ENCODE measurements around the gene SPATA9.

Gene SPATA9

DNA sequence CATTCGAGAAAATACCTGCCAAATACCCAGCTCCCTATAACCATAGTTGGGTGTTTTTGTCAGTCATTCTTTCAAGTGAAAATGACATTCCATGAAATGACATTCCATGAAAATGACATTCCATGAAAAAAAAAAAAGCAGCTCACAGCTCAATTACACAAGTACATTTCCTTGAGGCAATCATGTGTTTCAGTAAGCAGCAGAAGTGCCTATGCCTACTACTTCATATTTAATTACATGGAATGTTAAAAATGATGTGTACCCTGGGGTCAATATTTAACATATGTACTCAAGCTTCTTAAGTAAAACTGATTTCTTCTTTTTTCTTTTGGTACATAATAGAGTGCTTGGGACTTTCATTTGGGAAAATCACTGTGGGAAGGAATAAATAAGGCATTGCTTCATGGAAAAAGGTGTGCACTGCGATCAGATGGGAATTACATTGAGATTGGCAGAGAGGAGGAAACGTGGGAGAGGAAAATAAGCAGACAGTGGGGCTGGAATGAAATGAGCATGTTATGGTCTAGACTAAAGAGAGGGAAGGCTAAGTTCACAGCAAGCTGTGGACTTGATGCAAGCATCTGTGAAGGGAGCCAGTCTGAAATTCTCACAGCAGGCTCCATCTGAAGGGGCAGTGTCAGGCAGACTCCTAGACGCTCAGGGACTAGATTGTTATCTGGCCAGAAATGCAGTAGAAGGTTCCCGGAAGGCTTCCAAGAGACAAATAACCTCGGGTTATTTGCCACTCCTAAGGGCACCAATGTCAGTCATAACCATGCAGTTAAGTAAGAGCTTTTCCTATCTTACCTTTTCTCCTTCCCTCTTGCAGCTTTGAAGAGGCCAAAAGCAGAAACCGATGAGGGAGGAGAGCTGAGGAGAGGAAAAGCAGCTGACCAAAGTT is 15.2 kb upstream of the SPATA9 start:
- peak overlapping the region; percentile 29 for H4K5ac ChIP-seq (ENCODE audit: low read length)

DNA sequence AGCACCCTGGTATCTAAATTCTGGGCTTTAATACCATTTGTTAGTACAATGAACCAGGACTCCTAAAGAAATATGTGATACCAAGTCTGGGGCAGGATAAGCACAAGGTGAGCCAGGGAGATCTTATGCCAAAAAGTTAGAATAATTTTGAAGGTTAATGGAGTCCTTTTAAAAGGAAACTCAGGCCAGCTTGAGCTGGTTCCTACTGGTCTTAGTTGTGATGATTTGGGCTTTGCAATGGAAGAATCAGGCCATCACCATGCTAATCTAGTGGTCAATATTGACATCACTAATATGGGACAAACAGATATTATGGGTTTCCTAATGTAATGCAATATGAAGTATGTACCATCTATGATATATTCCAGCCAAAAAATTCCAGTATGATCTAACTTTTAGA is 7.5 kb upstream of the SPATA9 start:
- Histone ChIP-seq H3K4me1 (ENCODE audit: control insufficient read depth, low read depth, low read length) (peaks cover 6% of the 10 kb centered on the region), H4K8ac (ENCODE audit: low read depth, low read length) (no peak overlapping the region), H2AK5ac (ENCODE audit: low read length) (no peak overlapping the region), H3K27me3 (ENCODE audit: insufficient read depth, low read length, poor library complexity) (no peaks in the 10 kb centered on the region), H2BK15ac (replicated peaks; ENCODE audit: low read depth) (no peak overlapping the region), H3K4ac (ENCODE audit: low read depth, low read length) (no peak overlapping the region), H3K9ac (ENCODE audit: low read length) (no peak overlapping the region), H2BK120ac (ENCODE audit: low read depth, low read length) (no peak overlapping the region), H3K79me1 (ENCODE audit: low read length) (no peaks in the 10 kb centered on the region), H3K36me3 (ENCODE audit: control insufficient read depth, insufficient read depth, low read length) (no peaks in the 10 kb centered on the region), H4K5ac (ENCODE audit: low read length) (no peak overlapping the region), H2BK5ac (ENCODE audit: low read length) (no peak overlapping the region), H3K23ac (ENCODE audit: low read length) (no peak overlapping the region), H3K27ac (ENCODE audit: low read depth, low read length) (no peak overlapping the region), H3K4me2 (ENCODE audit: low read length) (no peak overlapping the region), H3K18ac (ENCODE audit: low read length) (no peak overlapping the region), H3K79me2 (ENCODE audit: control insufficient read depth, insufficient read depth, low read length) (no peaks in the 10 kb centered on the region), H3K56ac (ENCODE audit: low read length) (no peak overlapping the region), H3K4me3 (ENCODE audit: low read length) (no peak overlapping the region)
- DNase-seq = no peak

More for the DNA sequence above, 15.2 kb upstream of the SPATA9 start:
- H3K36me3 ChIP-seq (ENCODE audit: control insufficient read depth, insufficient read depth, low read length) = no peaks in the 10 kb centered on the region
- peak overlapping the region; percentile 85 for H3K56ac ChIP-seq (ENCODE audit: low read length)
- H3K79me2 ChIP-seq (ENCODE audit: control insufficient read depth, insufficient read depth, low read length) = no peaks in the 10 kb centered on the region
- H3K27ac ChIP-seq (ENCODE audit: low read depth, low read length) = peak overlapping the region; percentile 76
- H3K4ac ChIP-seq (ENCODE audit: low read depth, low read length) = no peak overlapping the region
- peak overlapping the region; percentile 56 for H3K9ac ChIP-seq (ENCODE audit: low read length)
- peak overlapping the region; percentile 94 for H2BK5ac ChIP-seq (ENCODE audit: low read length)
- WGBS (ENCODE audit: extremely low coverage, insufficient coverage, low lambda C conversion rate) = no CpG with 5 or more reads among the region's 7 CpGs
- H3K4me3 ChIP-seq (ENCODE audit: low read length) = no peak overlapping the region
- no peak overlapping the region for H4K8ac ChIP-seq (ENCODE audit: low read depth, low read length)
- H2BK15ac ChIP-seq (replicated peaks; ENCODE audit: low read depth) = peak overlapping the region; percentile 92
- no peak overlapping the region for H2AK5ac ChIP-seq (ENCODE audit: low read length)
- no peak overlapping the region for H3K4me2 ChIP-seq (ENCODE audit: low read length)
- H3K4me1 ChIP-seq (ENCODE audit: control insufficient read depth, low read depth, low read length) = peaks cover 10% of the 10 kb centered on the region
- no peaks in the 10 kb centered on the region for H3K79me1 ChIP-seq (ENCODE audit: low read length)
- H3K23ac ChIP-seq (ENCODE audit: low read length) = no peak overlapping the region
- H3K18ac ChIP-seq (ENCODE audit: low read length) = peak overlapping the region; percentile 98
- no peaks in the 10 kb centered on the region for H3K27me3 ChIP-seq (ENCODE audit: insufficient read depth, low read length, poor library complexity)
- DNase-seq = peak; percentile 97
- peak overlapping the region; percentile 82 for H2BK120ac ChIP-seq (ENCODE audit: low read depth, low read length)

DNA sequence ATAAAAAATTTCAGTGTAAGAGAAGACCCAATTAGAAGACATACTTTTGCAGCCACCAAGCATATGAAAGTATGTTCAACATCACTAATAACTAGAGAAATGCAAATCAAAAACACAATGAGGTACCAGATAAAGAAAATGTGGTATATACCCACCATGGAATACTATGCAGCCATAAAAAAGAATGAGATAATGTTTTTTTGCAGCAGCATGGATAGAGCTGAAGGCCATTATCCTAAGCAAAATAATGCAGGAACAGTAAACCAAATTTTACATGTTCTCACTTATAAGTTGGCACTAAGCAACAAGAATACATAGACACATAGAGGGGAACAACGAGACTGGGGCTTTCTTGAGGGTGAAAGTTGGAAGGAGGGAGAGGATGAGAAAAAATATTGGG is 6.9 kb upstream of the SPATA9 start:
- H3K27ac ChIP-seq (ENCODE audit: low read depth, low read length) = no peak overlapping the region
- no peak overlapping the region for H3K18ac ChIP-seq (ENCODE audit: low read length)
- peaks cover 6% of the 10 kb centered on the region for H3K4me1 ChIP-seq (ENCODE audit: control insufficient read depth, low read depth, low read length)
- no peak overlapping the region for H2BK5ac ChIP-seq (ENCODE audit: low read length)
- H2AK5ac ChIP-seq (ENCODE audit: low read length) = no peak overlapping the region
- no peaks in the 10 kb centered on the region for H3K79me1 ChIP-seq (ENCODE audit: low read length)
- H3K4me2 ChIP-seq (ENCODE audit: low read length) = no peak overlapping the region
- H4K8ac ChIP-seq (ENCODE audit: low read depth, low read length) = no peak overlapping the region
- H3K56ac ChIP-seq (ENCODE audit: low read length) = no peak overlapping the region
- no peaks in the 10 kb centered on the region for H3K27me3 ChIP-seq (ENCODE audit: insufficient read depth, low read length, poor library complexity)
- no peak overlapping the region for H3K9ac ChIP-seq (ENCODE audit: low read length)
- H2BK120ac ChIP-seq (ENCODE audit: low read depth, low read length) = no peak overlapping the region
- WGBS (ENCODE audit: extremely low coverage, insufficient coverage, low lambda C conversion rate) = no CpG with 5 or more reads among the region's 1 CpG
- H4K5ac ChIP-seq (ENCODE audit: low read length) = no peak overlapping the region
- no peak overlapping the region for H3K23ac ChIP-seq (ENCODE audit: low read length)
- no peaks in the 10 kb centered on the region for H3K36me3 ChIP-seq (ENCODE audit: control insufficient read depth, insufficient read depth, low read length)
- H3K4ac ChIP-seq (ENCODE audit: low read depth, low read length) = no peak overlapping the region
- no peak overlapping the region for H3K4me3 ChIP-seq (ENCODE audit: low read length)
- DNase-seq = no peak
- no peaks in the 10 kb centered on the region for H3K79me2 ChIP-seq (ENCODE audit: control insufficient read depth, insufficient read depth, low read length)
- no peak overlapping the region for H2BK15ac ChIP-seq (replicated peaks; ENCODE audit: low read depth)

DNA sequence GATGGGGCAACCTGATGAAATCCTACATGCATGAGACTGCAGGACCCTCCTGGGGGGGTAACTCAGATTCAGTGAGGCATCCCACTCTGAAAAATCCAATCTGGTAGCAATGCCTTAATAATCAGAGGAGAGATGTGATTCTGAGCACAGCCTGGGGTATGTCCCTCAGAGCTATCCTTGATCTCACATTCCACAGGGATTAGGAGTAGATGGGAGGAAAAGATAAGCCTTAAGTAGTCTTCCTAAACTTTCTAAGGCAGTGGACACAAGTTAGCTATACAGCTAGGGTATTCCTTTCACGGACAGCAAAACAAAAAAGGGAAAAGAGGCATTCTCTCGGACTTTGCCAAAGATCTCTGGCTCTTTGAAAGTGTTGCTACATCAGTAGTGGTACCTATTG is 3.9 kb upstream of the SPATA9 start:
- peak; percentile 94 for DNase-seq
- Histone ChIP-seq H3K36me3 (ENCODE audit: control insufficient read depth, insufficient read depth, low read length) (no peaks in the 10 kb centered on the region), H3K9ac (ENCODE audit: low read length) (no peak overlapping the region), H4K8ac (ENCODE audit: low read depth, low read length) (peak overlapping the region; percentile 67), H3K79me2 (ENCODE audit: control insufficient read depth, insufficient read depth, low read length) (no peaks in the 10 kb centered on the region), H3K4me2 (ENCODE audit: low read length) (no peak overlapping the region), H3K23ac (ENCODE audit: low read length) (no peak overlapping the region), H3K4me3 (ENCODE audit: low read length) (no peak overlapping the region), H3K4ac (ENCODE audit: low read depth, low read length) (peak overlapping the region; percentile 81), H3K27ac (ENCODE audit: low read depth, low read length) (peak overlapping the region; percentile 41), H3K4me1 (ENCODE audit: control insufficient read depth, low read depth, low read length) (peaks cover 6% of the 10 kb centered on the region), H3K27me3 (ENCODE audit: insufficient read depth, low read length, poor library complexity) (no peaks in the 10 kb centered on the region), H2BK5ac (ENCODE audit: low read length) (peak overlapping the region; percentile 40), H3K18ac (ENCODE audit: low read length) (peak overlapping the region; percentile 68), H3K56ac (ENCODE audit: low read length) (peak overlapping the region; percentile 49), H2BK15ac (replicated peaks; ENCODE audit: low read depth) (peak overlapping the region; percentile 85), H2AK5ac (ENCODE audit: low read length) (peak overlapping the region; percentile 7), H4K5ac (ENCODE audit: low read length) (no peak overlapping the region), H2BK120ac (ENCODE audit: low read depth, low read length) (peak overlapping the region; percentile 92), H3K79me1 (ENCODE audit: low read length) (no peaks in the 10 kb centered on the region)
- WGBS (ENCODE audit: extremely low coverage, insufficient coverage, low lambda C conversion rate) = no CpG with 5 or more reads among the region's 2 CpGs

DNA sequence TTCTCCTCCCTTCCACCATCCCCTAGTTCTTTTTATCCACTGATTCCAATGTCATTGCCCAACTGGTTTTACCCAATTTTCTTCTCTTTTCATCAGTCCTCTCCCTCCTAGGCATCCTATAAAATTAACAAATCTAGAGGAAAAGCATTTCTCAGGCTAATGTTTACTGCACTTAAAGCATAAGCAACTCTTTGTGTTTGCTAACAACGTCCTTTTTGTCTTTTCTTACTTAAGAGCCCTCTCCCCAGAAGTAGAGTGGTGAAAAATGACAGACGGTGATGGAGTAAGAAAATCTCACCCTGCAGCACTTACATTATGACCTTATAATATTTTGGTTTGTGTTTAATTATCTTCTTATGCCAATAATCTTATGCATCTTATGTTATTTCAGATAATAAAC is 1.6 kb upstream of the SPATA9 start:
- H4K8ac ChIP-seq (ENCODE audit: low read depth, low read length) = no peak overlapping the region
- no peak overlapping the region for H2BK120ac ChIP-seq (ENCODE audit: low read depth, low read length)
- H3K4me3 ChIP-seq (ENCODE audit: low read length) = no peak overlapping the region
- peaks cover 12% of the 10 kb centered on the region for H3K4me1 ChIP-seq (ENCODE audit: control insufficient read depth, low read depth, low read length)
- no peak overlapping the region for H3K18ac ChIP-seq (ENCODE audit: low read length)
- WGBS (ENCODE audit: extremely low coverage, insufficient coverage, low lambda C conversion rate) = no CpG with 5 or more reads among the region's 2 CpGs
- no peak for DNase-seq
- no peak overlapping the region for H3K23ac ChIP-seq (ENCODE audit: low read length)
- no peak overlapping the region for H3K4me2 ChIP-seq (ENCODE audit: low read length)
- no peak overlapping the region for H2AK5ac ChIP-seq (ENCODE audit: low read length)
- no peak overlapping the region for H3K4ac ChIP-seq (ENCODE audit: low read depth, low read length)
- no peak overlapping the region for H3K27ac ChIP-seq (ENCODE audit: low read depth, low read length)
- no peaks in the 10 kb centered on the region for H3K36me3 ChIP-seq (ENCODE audit: control insufficient read depth, insufficient read depth, low read length)
- H3K9ac ChIP-seq (ENCODE audit: low read length) = no peak overlapping the region
- no peak overlapping the region for H3K56ac ChIP-seq (ENCODE audit: low read length)
- no peak overlapping the region for H2BK15ac ChIP-seq (replicated peaks; ENCODE audit: low read depth)
- no peaks in the 10 kb centered on the region for H3K27me3 ChIP-seq (ENCODE audit: insufficient read depth, low read length, poor library complexity)
- no peaks in the 10 kb centered on the region for H3K79me2 ChIP-seq (ENCODE audit: control insufficient read depth, insufficient read depth, low read length)
- H2BK5ac ChIP-seq (ENCODE audit: low read length) = no peak overlapping the region
- no peak overlapping the region for H4K5ac ChIP-seq (ENCODE audit: low read length)
- H3K79me1 ChIP-seq (ENCODE audit: low read length) = no peaks in the 10 kb centered on the region

DNA sequence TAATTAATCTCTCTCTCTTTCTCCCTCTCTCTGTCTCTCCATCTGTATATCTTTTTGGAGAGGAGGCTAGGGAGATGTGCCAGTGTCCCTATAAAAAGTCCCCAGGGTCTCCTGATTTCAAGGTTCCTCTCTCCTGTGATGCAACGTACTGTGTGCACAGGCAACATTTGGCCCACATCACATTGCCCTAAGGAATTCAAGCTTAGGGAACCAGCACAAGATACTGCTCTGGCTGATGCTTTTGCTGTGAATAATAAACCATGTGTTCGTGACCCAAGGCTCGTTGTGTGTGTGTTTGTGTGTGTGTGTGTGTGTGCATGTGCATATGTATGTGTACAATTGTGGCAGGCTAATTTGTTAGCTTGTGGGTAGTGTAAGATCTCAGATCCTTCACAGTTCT is 9.7 kb downstream of the SPATA9 start:
- Histone ChIP-seq H2AK5ac (ENCODE audit: low read length) (no peak overlapping the region), H3K27me3 (ENCODE audit: insufficient read depth, low read length, poor library complexity) (no peaks in the 10 kb centered on the region), H3K23ac (ENCODE audit: low read length) (no peak overlapping the region), H3K36me3 (ENCODE audit: control insufficient read depth, insufficient read depth, low read length) (no peaks in the 10 kb centered on the region), H3K27ac (ENCODE audit: low read depth, low read length) (no peak overlapping the region), H2BK120ac (ENCODE audit: low read depth, low read length) (no peak overlapping the region), H2BK5ac (ENCODE audit: low read length) (peak overlapping the region; percentile 38), H3K4ac (ENCODE audit: low read depth, low read length) (no peak overlapping the region), H3K18ac (ENCODE audit: low read length) (no peak overlapping the region), H3K4me2 (ENCODE audit: low read length) (no peak overlapping the region), H4K8ac (ENCODE audit: low read depth, low read length) (no peak overlapping the region), H3K4me1 (ENCODE audit: control insufficient read depth, low read depth, low read length) (peaks cover 13% of the 10 kb centered on the region), H3K9ac (ENCODE audit: low read length) (no peak overlapping the region), H4K5ac (ENCODE audit: low read length) (no peak overlapping the region), H2BK15ac (replicated peaks; ENCODE audit: low read depth) (no peak overlapping the region), H3K79me1 (ENCODE audit: low read length) (no peaks in the 10 kb centered on the region), H3K56ac (ENCODE audit: low read length) (no peak overlapping the region), H3K79me2 (ENCODE audit: control insufficient read depth, insufficient read depth, low read length) (no peaks in the 10 kb centered on the region), H3K4me3 (ENCODE audit: low read length) (no peak overlapping the region)
- no CpG with 5 or more reads among the region's 3 CpGs for whole genome bisulfite sequencing (ENCODE audit: extremely low coverage, insufficient coverage, low lambda C conversion rate)
- DNase-seq = peak; percentile 34
